ENCODE measurements around the gene CA10. TPM values are rescaled to one million over a fixed set of nuclear protein-coding genes. Genes with fewer than 3 reads are reported as not detected.

Gene CA10
- total RNA-seq, 1 experiment from 2014 or later, result not detected

DNA sequence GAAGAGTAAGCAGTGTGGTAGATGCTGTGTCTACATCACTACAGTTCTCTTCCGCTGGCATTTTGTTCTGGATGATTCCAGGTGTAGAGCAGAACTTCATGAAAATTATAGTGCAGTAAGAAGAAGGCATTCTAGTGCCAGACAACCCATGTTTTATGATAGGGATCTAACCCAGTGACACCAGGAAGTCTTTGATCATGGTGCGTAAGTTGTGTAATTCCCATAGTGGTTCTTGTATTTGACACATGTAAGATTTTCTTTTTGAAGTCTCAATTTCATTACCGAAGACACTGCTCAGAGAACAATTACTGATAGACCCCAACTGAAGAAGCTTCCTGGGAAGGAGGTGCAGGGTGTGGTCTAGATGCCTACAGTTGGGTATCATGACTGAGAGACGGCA lies 356.9 kb downstream of the CA10 start:
- no peak overlapping the region for H3K4me3 ChIP-seq
- no peak for DNase-seq
- no peaks in the 10 kb centered on the region; the same call in 1 of the 2 replicates for H3K4me1 ChIP-seq
- no peaks in the 10 kb centered on the region for H3K36me3 ChIP-seq
- H3K9me3 ChIP-seq (replicated peaks), result no peaks in the 10 kb centered on the region
- H3K27me3 ChIP-seq, result no peaks in the 10 kb centered on the region
- no peak overlapping the region for H3K27ac ChIP-seq

DNA sequence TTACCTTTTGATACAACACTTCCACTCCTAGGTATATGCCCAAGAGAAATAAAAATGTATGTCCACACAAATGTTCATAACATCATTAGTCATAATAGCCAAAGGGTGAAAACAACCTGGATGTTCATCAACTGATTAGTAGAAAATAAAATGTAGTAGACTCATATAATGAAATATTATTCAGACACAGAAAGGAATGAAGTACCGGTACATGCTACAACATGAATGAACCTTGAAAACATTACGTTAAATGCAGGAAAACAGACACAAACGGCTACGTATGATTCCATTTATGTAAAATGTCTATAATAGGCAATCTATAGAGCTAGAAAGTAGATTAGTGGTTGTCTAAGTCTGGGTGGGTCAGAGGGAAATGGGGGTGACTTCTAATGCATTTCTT lies 358.5 kb downstream of the CA10 start:
- no peak for DNase-seq
- no peak overlapping the region for H3K4me3 ChIP-seq
- no peaks in the 10 kb centered on the region for H3K9me3 ChIP-seq (replicated peaks)
- H3K27me3 ChIP-seq, result no peaks in the 10 kb centered on the region
- H3K4me1 ChIP-seq, result no peaks in the 10 kb centered on the region
- no peak overlapping the region for H3K27ac ChIP-seq
- H3K36me3 ChIP-seq, result no peaks in the 10 kb centered on the region

DNA sequence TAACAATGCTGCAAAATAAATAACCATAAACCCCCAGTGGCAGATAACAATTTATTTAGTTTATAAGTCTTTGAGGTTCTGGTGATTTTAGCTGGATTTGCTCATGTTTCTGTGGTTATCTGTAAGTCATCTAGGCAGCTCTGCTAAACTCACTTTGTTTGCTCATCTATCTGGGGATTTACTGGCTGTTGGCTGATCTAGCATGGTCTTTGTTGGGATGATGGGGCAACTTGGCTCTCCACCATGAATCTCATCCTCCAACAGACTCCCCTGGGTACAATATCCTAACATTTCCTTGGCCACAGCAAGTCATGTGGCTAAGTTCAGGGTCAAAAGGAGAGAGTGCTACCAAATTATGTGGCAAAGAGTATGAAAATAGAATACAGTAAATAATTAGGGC lies 359.3 kb downstream of the CA10 start:
- H3K4me1 ChIP-seq, result no peaks in the 10 kb centered on the region
- H3K36me3 ChIP-seq, result no peaks in the 10 kb centered on the region
- no peaks in the 10 kb centered on the region for H3K27me3 ChIP-seq
- no peak overlapping the region for H3K4me3 ChIP-seq
- H3K27ac ChIP-seq, result no peak overlapping the region
- no peaks in the 10 kb centered on the region for H3K9me3 ChIP-seq (replicated peaks)
- no peak for DNase-seq

DNA sequence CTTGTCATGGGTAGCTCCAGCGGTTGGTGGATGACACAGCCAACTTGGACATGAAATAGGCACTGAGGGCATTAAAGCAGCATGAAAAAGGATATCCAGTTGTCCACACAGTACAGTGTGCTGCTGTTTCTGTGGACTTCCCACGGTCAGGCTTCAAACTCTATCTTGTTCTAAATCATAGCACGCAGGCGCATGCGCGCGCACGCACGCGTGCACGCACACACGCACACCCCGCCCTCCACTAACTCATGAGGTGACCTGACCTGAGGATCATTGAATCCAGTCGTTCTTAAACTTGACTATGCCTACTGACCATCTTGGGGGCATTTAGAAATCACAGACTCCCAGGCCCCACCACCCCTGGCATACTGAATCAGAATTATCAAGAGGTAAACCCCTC lies 361.4 kb downstream of the CA10 start:
- Histone ChIP-seq H3K27ac (no peak overlapping the region), H3K4me3 (no peak overlapping the region), H3K4me1 (no peaks in the 10 kb centered on the region), H3K27me3 (no peaks in the 10 kb centered on the region), H3K36me3 (no peaks in the 10 kb centered on the region), H3K9me3 (replicated peaks) (no peaks in the 10 kb centered on the region)
- DNase-seq, result no peak

DNA sequence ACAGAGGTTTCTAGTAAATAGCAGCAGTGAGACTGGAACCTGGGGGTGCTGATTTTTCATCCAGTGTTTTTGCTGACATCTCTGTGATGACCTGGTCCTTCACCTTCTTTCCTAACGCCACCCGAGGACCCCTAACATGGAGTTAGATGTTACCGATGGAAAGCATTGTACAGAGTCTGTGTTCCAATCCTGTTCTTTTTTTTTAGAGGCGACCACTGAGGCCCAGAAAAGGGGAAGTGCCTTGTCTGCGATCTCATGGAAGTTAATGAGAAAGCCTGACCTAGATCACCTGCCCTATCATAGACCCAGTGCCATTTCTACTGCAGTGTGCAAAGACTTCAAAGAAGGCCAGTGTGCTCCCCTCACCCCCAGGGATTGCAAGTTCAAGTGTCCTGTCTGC lies 362.5 kb downstream of the CA10 start:
- Histone ChIP-seq H3K27me3 (no peaks in the 10 kb centered on the region), H3K4me1 (no peaks in the 10 kb centered on the region), H3K27ac (no peak overlapping the region), H3K9me3 (replicated peaks) (no peaks in the 10 kb centered on the region), H3K36me3 (no peaks in the 10 kb centered on the region), H3K4me3 (no peak overlapping the region)
- no peak for DNase-seq

DNA sequence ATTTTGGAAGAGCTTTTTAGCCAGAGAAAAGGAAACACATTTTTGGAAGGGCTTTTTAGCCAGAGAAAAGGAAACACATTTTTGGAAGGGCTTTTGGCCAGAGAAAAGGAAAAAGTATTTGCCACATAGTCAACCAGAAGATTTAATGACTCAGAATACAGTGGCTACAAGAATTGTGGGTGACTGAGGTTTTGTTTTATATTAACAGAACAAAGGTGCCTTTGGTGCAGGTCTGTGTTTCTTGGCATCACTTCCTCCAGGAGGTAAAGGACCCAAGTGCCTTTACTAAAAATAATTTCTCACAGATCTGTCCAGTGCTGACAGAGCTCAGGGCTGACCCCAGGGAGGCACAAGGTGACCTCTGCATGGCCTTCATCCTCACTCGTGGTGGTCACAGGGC lies 363.1 kb downstream of the CA10 start:
- H3K4me1 ChIP-seq, result no peaks in the 10 kb centered on the region
- no peaks in the 10 kb centered on the region for H3K27me3 ChIP-seq
- DNase-seq, result no peak
- H3K36me3 ChIP-seq, result no peaks in the 10 kb centered on the region
- H3K9me3 ChIP-seq (replicated peaks), result no peaks in the 10 kb centered on the region
- H3K4me3 ChIP-seq, result no peak overlapping the region
- no peak overlapping the region for H3K27ac ChIP-seq

DNA sequence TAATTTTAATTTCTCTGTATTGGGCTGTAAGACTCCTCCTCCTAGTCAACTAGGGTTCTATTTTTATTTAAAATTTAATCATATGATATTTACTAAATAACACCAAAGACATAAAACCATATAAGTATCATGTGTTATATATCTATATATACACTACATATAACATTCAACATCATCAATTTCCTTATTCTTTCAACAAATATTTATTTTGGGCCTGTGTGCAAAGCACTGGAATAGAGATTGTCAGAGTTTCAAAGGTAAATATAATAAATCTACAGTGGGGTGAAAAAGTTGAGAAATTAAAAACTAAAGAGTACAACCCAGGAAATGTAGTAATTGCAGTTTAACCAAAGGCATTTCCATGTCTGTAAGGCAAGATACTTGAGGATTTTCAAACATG lies 364.0 kb downstream of the CA10 start:
- no peaks in the 10 kb centered on the region for H3K9me3 ChIP-seq (replicated peaks)
- H3K27me3 ChIP-seq, result no peaks in the 10 kb centered on the region
- no peak for DNase-seq
- no peaks in the 10 kb centered on the region for H3K4me1 ChIP-seq
- no peak overlapping the region for H3K4me3 ChIP-seq
- no peak overlapping the region for H3K27ac ChIP-seq
- H3K36me3 ChIP-seq, result no peaks in the 10 kb centered on the region

DNA sequence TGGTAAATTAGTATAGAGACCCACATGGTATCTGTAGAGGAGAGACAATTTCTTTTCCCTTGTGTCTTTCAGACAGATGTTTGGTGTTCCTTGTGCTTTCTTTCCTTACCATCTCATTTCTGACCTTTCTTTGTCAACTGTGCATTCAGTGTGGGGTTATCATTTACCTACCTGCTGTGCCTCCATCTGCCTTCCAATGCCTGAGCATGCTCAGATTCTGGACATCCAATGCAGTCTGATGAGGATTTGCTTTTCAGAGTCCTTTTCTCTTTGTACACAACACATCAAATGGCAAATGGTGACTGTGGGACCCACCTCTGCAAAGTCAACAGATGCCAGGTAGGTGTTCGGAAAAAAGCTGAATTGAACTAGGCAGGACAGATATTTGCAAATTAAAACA lies 364.8 kb downstream of the CA10 start:
- no peak overlapping the region for H3K27ac ChIP-seq
- H3K36me3 ChIP-seq, result no peaks in the 10 kb centered on the region
- no peak overlapping the region for H3K4me3 ChIP-seq
- no peak for DNase-seq
- no peaks in the 10 kb centered on the region for H3K4me1 ChIP-seq
- no peaks in the 10 kb centered on the region for H3K9me3 ChIP-seq (replicated peaks)
- no peaks in the 10 kb centered on the region for H3K27me3 ChIP-seq

DNA sequence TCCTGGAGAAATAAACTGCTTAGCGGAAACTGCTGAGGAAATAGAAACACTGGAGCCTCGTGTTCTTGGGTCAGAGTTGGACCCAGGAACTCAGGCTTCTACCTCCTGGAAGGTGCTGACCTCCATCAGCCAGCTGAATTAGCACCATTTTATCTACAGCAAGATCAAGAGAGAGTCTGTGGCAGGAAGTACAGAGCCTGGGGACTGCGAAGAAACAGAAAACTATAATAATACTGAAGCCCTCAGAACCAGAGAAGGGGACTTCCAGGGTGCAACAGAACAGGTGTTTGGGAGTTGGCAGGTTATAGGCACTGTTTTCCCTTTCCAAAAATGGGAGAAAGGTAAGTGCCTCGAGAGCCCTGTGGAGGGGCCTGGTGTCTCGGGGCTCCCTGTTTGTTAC lies 379.7 kb downstream of the CA10 start:
- no peaks in the 10 kb centered on the region for H3K36me3 ChIP-seq
- DNase-seq, result no peak
- no peak overlapping the region for H3K4me3 ChIP-seq
- H3K4me1 ChIP-seq, result no peaks in the 10 kb centered on the region
- H3K27ac ChIP-seq, result no peak overlapping the region
- H3K9me3 ChIP-seq (replicated peaks), result no peaks in the 10 kb centered on the region
- no peaks in the 10 kb centered on the region for H3K27me3 ChIP-seq

DNA sequence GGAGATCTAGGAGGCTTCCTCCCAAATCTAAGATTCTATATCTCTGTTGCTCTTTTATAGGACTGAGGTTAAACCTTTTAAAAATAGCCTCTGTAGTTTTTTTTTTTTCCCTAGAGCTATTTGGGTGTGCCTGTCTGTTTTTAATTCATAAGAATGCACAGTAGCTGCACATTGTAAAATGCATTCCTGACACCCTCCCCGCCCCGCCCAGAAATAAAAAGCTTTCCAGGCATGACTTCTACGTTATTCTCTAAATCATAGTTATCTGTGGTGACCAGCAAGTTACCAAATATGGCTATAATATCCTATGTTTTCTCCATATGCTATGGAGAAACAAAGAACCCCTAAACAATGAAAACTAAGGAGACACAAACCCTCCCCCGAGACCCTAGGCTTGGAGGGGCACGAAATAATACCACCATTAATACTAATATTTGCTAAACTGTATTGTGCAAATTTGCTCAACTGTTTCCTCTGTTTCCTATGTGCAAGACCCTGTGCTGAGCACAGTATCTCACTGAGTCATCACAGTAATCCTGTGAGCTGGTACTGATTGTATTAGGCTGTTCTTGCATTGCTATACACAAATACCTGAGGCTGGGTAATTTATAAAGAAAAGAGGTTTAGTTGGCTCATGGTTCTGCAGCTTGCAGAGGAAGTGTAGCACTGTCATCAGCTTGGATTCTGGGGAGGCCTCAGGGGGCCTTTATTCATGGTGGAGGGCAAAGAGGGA lies 388.3 kb downstream of the CA10 start:
- H3K36me3 ChIP-seq, result no peaks in the 10 kb centered on the region
- DNase-seq, result no peak
- no peak overlapping the region for H3K27ac ChIP-seq
- H3K9me3 ChIP-seq (replicated peaks), result no peaks in the 10 kb centered on the region
- H3K27me3 ChIP-seq, result no peaks in the 10 kb centered on the region
- no peaks in the 10 kb centered on the region for H3K4me1 ChIP-seq
- H3K4me3 ChIP-seq, result no peak overlapping the region

DNA sequence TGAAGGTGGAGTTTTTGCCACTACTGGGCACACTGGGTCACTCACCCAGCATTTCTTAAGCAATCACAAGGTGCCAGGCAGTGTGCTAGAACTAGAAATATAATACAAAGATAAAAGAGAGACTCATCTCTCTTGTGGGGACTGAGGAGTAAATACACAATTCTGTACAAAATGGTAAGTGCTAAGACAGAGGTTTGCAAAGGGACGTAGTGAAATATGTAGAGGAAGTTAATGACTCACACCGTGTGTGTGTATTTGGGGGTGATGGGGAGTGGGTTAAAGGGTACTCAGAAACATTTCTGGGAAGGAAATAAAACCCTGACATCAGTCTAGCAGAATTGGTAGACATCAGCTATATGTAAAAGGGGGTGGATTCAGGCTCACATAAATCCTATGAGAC lies 389.3 kb downstream of the CA10 start:
- Histone ChIP-seq H3K4me3 (no peak overlapping the region), H3K4me1 (no peaks in the 10 kb centered on the region), H3K27me3 (no peaks in the 10 kb centered on the region), H3K27ac (no peak overlapping the region), H3K9me3 (replicated peaks) (no peaks in the 10 kb centered on the region), H3K36me3 (no peaks in the 10 kb centered on the region)
- no peak for DNase-seq

DNA sequence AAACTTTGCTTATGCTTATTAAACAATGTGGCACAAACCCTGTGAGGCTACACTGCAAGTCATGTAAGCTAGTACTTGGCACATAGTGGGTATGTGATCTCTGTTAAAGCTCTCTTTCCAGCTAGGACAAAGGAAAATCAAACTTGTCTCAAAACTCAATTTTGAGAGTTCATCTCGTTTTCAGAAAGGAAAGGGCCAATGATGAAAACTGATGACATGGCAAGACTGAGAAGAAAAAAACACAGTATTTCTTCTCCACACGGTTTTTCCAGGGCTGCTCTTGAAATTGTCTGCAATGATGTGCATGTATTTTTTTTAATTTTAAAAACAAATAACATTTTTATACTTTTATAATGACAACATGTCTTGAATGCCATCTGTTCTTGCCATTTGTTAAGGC lies 389.8 kb downstream of the CA10 start:
- Histone ChIP-seq H3K27me3 (no peaks in the 10 kb centered on the region), H3K4me1 (no peaks in the 10 kb centered on the region), H3K9me3 (replicated peaks) (no peaks in the 10 kb centered on the region), H3K27ac (no peak overlapping the region), H3K4me3 (no peak overlapping the region), H3K36me3 (no peaks in the 10 kb centered on the region)
- no peak for DNase-seq

DNA sequence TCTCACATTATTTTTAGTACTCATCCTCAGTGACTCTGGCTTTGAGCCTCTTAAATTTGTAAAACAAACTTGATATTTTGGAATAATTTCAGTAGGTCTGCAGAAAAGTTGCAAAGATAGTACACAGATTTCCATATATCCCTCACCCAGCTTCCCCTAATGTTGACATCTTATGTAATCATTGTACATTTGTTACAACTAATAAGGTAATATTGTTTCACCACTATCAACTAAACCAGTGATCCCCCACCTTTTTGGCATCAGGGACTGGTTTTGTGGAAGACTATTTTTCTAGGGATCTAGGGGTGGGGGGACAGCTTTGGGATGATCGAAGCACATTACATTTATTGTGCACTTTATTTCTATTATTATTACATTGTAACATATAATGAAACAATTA lies 391.2 kb downstream of the CA10 start:
- no peaks in the 10 kb centered on the region for H3K36me3 ChIP-seq
- no peaks in the 10 kb centered on the region for H3K9me3 ChIP-seq (replicated peaks)
- DNase-seq, result no peak
- no peaks in the 10 kb centered on the region for H3K27me3 ChIP-seq
- H3K27ac ChIP-seq, result no peak overlapping the region
- no peak overlapping the region for H3K4me3 ChIP-seq
- no peaks in the 10 kb centered on the region for H3K4me1 ChIP-seq

DNA sequence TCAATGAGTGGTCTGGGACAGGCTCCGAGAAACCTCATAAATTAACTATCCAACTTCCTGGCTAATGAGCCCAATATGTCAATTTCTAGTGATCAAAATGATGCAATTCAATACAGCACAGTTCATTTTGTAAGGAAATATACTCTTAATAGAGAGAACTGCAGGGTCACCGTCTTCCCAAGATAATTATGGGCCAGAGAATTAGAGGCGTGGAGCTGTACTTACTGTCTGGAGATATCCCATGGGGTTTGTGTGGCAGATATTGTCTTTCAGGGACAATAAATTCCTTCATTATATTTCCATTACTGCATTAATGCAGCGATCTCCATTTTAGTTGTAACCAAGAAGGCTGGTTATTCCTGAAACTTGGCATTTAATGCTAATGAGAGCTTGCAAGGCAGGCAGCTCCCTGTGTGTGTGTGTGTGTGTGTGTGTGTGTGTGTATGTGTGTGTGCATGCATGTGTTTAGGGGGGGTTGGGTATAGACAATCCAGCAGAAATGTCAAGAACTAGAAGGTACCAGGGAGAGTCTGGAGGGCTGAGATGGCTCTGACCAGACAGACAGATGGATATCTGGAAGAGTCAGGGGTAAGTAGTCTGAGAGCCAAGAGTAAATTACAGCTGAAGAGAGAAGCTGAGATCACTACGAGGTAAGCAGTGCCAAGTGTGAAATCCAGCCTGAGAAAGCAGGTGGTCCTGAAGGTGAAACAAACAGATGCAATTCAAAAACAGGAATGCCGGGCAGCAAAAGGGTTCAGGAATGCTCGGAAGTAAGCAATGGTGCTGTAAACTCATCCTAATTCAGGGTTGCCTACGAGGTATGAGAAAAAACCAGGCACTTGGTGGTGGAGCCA lies 393.0 kb downstream of the CA10 start:
- no peak for DNase-seq

DNA sequence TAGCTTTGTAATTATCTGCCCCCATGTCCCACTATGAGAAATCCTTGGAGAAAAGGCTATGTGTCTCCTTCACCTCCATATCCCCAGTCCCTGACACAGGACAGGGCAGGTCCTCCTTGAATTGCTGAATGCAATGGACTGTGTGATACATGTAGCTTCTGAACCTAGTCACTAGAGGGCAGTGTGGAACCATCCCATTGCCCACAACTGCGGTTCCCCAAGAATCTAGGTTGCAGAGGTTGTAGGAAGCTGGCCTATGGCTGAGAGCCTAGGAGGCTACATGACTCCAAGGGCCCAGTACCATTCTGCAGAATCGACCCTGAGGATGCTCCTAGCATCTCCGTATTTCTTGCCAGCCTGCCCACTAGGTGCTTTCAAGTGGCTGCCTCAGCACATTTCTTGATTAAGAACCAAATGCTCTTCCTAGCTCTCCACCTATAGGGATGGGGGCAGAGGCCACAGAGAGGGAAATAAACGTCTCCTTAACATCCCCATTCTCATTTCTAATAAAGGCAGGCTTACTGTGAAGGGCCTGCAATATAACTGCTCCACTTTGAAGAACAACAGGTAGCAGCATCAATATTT lies 394.0 kb downstream of the CA10 start:
- peak; percentile 30 to 78 for DNase-seq
- Histone ChIP-seq H3K4me3 (no peak overlapping the region), H3K36me3 (no peaks in the 10 kb centered on the region), H3K27me3 (no peaks in the 10 kb centered on the region), H3K4me1 (no peaks in the 10 kb centered on the region), H3K9me3 (replicated peaks) (no peaks in the 10 kb centered on the region), H3K27ac (no peak overlapping the region)

More for the DNA sequence above, 393.0 kb downstream of the CA10 start:
- Histone ChIP-seq H3K36me3 (no peaks in the 10 kb centered on the region), H3K4me1 (no peaks in the 10 kb centered on the region), H3K27ac (no peak overlapping the region), H3K4me3 (no peak overlapping the region), H3K9me3 (replicated peaks) (no peaks in the 10 kb centered on the region), H3K27me3 (no peaks in the 10 kb centered on the region)

Measured in SJCRH30 (cell line).